ENCODE measurements around the gene TNFSF10. TPM values are rescaled to one million over a fixed set of nuclear protein-coding genes. Genes with fewer than 3 reads are reported as not detected.

TNFSF10 gene
- total RNA-seq, 1 donor from 2014 or later: 169 TPM

DNA sequence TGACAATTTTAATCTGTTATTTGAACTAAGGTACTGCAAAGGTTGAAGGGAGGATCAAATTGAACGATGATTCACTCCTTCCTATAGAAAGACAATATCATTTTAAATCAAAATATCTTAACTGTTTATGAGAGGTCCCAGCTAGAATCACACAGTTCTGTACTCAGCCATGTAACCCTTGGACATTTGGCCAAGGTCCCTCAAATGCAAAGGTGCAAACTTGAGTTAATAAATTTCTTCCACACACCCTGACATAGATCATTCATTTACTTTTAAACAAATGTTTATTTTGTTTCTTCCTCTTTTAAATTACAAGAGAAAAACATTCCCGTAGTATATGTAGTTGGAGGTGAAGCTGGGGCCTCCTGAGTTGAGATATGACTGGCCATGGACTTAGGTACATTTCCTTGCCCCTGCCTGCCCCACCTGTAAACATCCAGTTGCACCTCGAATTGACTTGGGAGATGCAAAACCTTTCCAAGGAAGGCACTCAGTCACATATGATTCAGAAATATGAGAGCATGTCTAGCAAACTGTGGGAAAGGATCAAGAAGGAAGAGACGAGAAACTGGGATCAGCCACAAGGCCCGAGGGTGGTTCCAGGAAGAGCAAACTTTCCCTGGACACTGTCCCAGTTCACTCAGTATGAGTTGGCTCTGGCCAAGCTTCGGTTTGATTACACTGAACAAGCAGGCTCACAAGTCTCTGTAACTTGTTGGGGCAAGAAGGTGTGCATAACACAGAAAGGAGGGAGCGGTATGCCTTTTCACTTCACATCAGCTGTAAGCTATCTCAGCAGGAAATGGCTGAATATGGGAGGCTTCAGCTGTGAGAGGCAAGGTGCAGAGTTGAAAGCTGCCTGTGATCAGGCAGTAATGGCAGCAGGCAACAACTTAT, 6.7 kb downstream of the TNFSF10 start:
- peak; percentile 74 for DNase-seq

GRCh38 chr3:172515130-172515918, 7.9 kb downstream of the TNFSF10 start:
- peak; percentile 84 for DNase-seq

GRCh38 chr3:172514678-172515077, 8.6 kb downstream of the TNFSF10 start:
- DNase-seq: no peak

- DNase-seq: peak; percentile 84
Observed at GRCh38 chr3:172513488-172513887, 9.7 kb downstream of the TNFSF10 start.

GRCh38 chr3:172511783-172512762, 11.2 kb downstream of the TNFSF10 start:
- DNase-seq: peak; percentile 57

DNA sequence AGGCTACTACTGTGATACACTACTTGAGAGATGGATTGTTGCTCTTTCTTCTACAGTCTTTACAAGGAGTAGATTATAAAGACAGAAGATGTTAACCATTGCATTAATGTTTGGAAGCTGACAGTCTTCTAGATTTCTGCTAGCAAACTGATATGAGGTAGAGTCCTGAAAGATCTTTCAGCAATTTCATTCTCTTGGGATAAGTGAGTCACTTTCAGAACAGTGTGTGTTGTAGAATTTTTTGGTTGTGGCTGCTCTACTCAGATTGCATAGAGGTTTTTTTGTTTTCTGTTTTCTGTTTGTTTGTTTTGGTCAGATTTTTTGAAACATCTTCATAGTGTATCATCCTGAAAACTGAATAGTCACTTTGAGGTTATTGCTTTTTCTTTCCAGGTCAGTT, 17.1 kb downstream of the TNFSF10 start:
- no peak for DNase-seq

- no peak for DNase-seq
Observed at GRCh38 chr3:172501540-172501939, 21.7 kb downstream of the TNFSF10 start.

- DNase-seq: peak; percentile 87
Observed at GRCh38 chr3:172490198-172490669, 33.0 kb downstream of the TNFSF10 start.

DNA sequence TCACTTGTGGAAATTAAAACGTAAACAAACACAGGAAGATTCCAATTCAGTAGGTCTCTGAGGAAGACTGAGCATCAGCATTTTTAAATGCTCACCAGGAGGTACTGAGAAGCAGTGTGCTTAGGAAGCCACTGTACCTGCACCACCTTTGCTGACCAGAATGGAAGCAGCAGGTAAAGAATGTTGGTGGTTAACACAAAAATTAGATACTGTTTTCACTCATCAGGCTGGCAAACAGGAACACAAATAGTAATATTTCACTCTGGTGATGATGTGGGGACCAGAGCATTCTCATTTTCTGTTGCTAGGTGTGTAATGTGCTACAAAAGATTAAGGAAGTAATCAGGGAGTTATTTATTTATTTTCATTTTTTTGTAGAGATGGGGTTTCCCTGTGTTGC, 45.1 kb downstream of the TNFSF10 start:
- DNase-seq: no peak

GRCh38 chr3:172476347-172476746, 46.9 kb downstream of the TNFSF10 start:
- peak; percentile 11 for DNase-seq

GRCh38 chr3:172475703-172476102, 47.5 kb downstream of the TNFSF10 start:
- DNase-seq: no peak

GRCh38 chr3:172471903-172472302, 51.3 kb downstream of the TNFSF10 start:
- DNase-seq: no peak

DNA sequence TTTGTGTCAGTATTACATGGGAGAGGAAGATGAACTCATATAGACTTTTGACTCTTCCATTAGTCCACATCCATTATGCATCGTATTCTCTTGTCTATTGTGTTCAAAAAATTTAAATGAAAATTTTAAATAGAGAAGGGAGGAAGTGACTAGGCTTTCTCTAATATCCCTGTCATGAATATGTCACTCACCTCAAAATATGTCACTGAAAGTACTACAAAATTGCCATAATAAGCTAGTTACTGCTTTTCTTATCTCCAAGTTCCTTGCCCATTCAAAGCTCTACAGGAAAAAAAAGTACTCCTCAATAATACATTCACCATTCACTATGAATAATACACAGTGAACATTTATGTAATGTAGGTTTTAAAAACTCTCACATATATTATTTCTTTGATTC, 52.6 kb downstream of the TNFSF10 start:
- DNase-seq: no peak

DNA sequence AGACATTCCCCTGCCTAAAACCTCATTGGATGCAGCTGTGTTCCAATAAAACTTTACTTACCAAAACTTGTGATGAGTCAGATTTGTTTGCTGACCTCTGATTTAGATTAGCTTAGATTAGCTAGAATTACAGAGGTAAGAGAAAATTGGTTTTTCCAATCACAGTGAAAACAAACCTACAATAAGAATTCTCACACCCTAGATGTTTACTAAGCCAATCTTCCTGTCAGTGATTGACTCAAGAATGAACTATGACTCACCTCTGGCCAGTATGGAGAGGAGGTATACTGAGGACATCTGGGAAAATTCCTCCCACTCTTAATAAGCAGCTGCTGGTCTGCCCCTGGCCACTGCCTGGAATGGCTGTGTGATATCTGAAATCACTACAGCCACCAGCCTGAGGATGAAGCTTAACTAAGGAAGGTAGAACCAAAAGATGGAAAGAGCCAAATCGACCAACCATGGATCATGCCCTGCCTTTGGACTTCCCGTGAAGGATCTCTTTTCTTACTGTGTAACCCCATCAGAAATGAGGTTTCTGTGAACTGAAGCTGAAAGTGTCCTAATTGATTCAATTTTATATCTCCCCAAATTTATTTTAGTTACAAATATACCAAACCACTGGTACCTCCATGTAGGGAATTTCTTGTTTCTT, 55.9 kb downstream of the TNFSF10 start:
- DNase-seq: peak; percentile 89

DNA sequence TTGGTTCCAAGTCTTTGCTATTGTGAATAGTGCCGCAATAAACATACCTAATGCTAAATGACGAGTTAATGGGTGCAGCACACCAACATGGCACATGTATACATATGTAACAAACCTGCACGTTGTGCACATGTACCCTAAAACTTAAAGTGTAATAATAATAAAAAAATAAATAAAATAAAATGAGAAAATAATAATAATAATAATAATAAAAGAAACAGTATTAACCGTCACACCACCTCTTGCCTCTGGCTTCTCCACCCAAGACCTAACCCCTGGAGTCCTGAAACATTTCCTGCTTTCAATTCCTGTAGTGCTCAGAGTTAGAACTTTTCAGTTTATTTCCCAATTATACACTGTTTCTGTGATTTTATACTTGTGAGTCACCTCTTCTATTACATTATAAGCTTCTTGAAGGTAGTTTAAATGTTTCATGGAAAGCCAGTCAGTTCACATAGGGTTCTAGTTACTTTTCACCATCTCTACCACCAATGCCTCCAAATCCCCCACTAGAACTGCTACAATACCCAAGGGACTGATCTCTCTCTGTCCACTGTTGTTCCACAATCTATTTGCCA, 56.6 kb downstream of the TNFSF10 start:
- no peak for DNase-seq

- DNase-seq: no peak
Observed at GRCh38 chr3:172465281-172465680, 57.9 kb downstream of the TNFSF10 start.

DNA sequence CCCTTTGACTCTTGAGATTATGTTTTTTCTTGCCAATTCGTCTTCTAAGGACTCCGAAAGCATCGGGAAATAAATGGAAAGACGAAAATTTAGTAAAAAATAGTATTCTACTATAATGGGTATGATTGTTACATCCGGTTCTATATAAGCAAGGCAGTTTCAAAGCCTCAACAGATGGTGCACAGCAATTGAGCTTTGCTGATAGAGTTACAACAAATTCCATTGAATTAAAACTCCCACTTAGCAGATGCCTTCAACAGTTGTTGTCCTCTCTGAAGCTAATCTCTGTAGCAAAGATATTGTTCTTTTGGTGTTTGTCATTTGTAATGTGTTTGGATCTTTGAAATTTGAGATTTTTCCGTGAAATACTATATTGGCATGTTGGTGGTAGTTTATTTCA, 58.9 kb downstream of the TNFSF10 start:
- no peak for DNase-seq

- DNase-seq: peak; percentile 58
Observed at GRCh38 chr3:172461530-172462138, 61.6 kb downstream of the TNFSF10 start.

DNA sequence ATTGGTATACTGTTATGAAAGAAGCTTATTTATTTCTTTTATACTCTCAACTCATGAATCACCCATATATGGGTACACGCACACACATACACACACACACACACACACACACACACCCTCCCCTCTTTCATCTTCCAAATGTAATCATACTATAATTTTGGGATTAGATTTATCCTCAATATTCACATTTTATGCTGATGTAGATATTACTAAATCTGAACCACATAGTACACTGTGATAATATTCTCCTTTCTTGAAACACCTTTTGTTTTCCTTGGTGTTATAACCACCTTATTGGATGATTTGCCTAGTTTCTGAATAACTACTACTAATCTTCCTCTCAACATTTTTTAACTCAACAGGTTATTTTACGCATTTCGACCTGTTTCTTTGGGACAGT, 66.8 kb downstream of the TNFSF10 start:
- no peak for DNase-seq

Data from dermis blood vessel endothelial cell (primary cell).